Panc1 (cell line): ENCODE measurements around the gene PANK2. TPM values are rescaled to one million over a fixed set of nuclear protein-coding genes. Genes with fewer than 3 reads are reported as not detected.

Experiments used
- ATAC-seq: fragments of 200-7000 bp; cut with Tn5 transposase; 2 replicates; pipeline ENCODE4 v1.9.1; 2020; ENCODE audit warnings: mild to moderate bottlenecking, moderate library complexity
- BruUV-seq: library from RNA; stranded (reverse); fragments of 400-500 nt; replicated peaks from 2 replicates; lab custom pipeline; 2021; lab: Mats Ljungman, UMichigan
- CTCF ChIA-PET: fragments of 300-600 bp; sonication (Branson Sonifier 250); formaldehyde crosslinking; loops from one replicate; lab custom pipeline; 2022; ENCODE audit warnings: antibody characterized with exemption; lab: Charles Lee
- POLR2A ChIA-PET: fragments of 300-600 bp; sonication (Branson Sonifier 250); formaldehyde crosslinking; loops from one replicate; lab custom pipeline; 2022; ENCODE audit warnings: antibody characterized with exemption; lab: Charles Lee
- DNase-seq: peaks from one replicate; pipeline ENCODE4 v3.0.0-alpha.2; 2010; ENCODE audit warnings: low read depth, low spot score
- H3K27ac ChIP-seq: 2 replicates; pipeline ENCODE4 v1.5.1; 2011; ENCODE audit warnings: mild to moderate bottlenecking, low read length, inconsistent platforms
- H3K27me3 ChIP-seq: fragments of 200-500 bp; sonication (Bioruptor generic); 2 replicates; pipeline ENCODE4 v1.6.0; 2014; ENCODE audit warnings: low read length, inconsistent platforms; ENCODE audit not compliant: control insufficient read depth, insufficient read depth
- H3K36me3 ChIP-seq: fragments of 200-500 bp; sonication (Bioruptor generic); 2 replicates; pipeline ENCODE4 v1.5.1; 2014; ENCODE audit warnings: inconsistent platforms, mild to moderate bottlenecking, low read length, moderate library complexity; ENCODE audit not compliant: control insufficient read depth, insufficient read depth
- H3K4me1 ChIP-seq: 2 replicates; pipeline ENCODE4 v1.5.1; 2011; ENCODE audit warnings: inconsistent platforms, mild to moderate bottlenecking, low read length, moderate library complexity; ENCODE audit not compliant: control insufficient read depth, insufficient read depth
- H3K4me3 ChIP-seq, 2 experiments: 2 replicates each; pipeline ENCODE4 v1.5.1; 2011 to 2012; ENCODE audit warnings: low read depth in 2 of 2, low read length in 2 of 2, mild to moderate bottlenecking in 2 of 2, inconsistent platforms in 1 of 2, moderate library complexity in 1 of 2
- H3K9me3 ChIP-seq: fragments of 200-500 bp; sonication (Bioruptor generic); 2 replicates; pipeline ENCODE4 v1.5.1; 2014; ENCODE audit warnings: low read depth, mild to moderate bottlenecking, inconsistent platforms, low read length, moderate library complexity; ENCODE audit not compliant: control insufficient read depth, insufficient read depth
- CTCF ChIP-seq: fragments of 450-650 bp; IDR thresholded peaks from 2 replicates; pipeline ENCODE4 v1.5.1; 2017; ENCODE audit warnings: mild to moderate bottlenecking
- POLR2AphosphoS5 ChIP-seq: IDR thresholded peaks from 2 replicates; pipeline ENCODE4 v1.6.1; 2012; ENCODE audit warnings: mild to moderate bottlenecking, low read depth, low read length, moderate library complexity
- REST ChIP-seq, 2 experiments: IDR thresholded peaks; 2 replicates each; pipeline ENCODE4 v1.6.1; 2011 to 2012; ENCODE audit warnings: low read depth in 2 of 2, control low read depth in 1 of 2, low read length in 1 of 2, mild to moderate bottlenecking in 1 of 2, moderate library complexity in 1 of 2; ENCODE audit not compliant: insufficient read depth in 1 of 2
- SIN3A ChIP-seq: IDR thresholded peaks from 2 replicates; pipeline ENCODE4 v1.6.1; 2012; ENCODE audit warnings: low read depth, mild to moderate bottlenecking, low read length, moderate library complexity, borderline replicate concordance; ENCODE audit not compliant: insufficient read depth
- TCF7L2 ChIP-seq: IDR thresholded peaks from 2 replicates; pipeline ENCODE4 v1.6.1; 2011; ENCODE audit warnings: mild to moderate bottlenecking, low read depth, low read length, inconsistent platforms
- in situ Hi-C: cut with HindIII; loops from 2 replicates; pipeline ENCODE4 v1.10.0; 2016; ENCODE audit warnings: low sequenced_read_pairs, low pct_unique_long_range_greater_than_20kb
- intact Hi-C: fragments of 100-400 bp; cut with micrococcal nuclease; formaldehyde crosslinking; loops from one replicate; pipeline ENCODE4 v1.10.0; 2022; ENCODE audit not compliant: unreplicated experiment
- total RNA-seq: library from RNA; stranded (reverse); gene quantifications from one replicate; pipeline ENCODE4 v1.2.1, GENCODE V29; 2021; ENCODE audit not compliant: unreplicated experiment

The PANK2 gene
- total RNA-seq, 1 experiment from 2014 or later, result 40.9 TPM

- Histone ChIP-seq H3K4me3 (no peak overlapping the region), H3K27ac (no peak overlapping the region), H3K27me3 (no peaks in the 10 kb centered on the region), H3K4me1 (peaks cover 14% of the 10 kb centered on the region), H3K9me3 (no peaks in the 10 kb centered on the region), H3K36me3 (no peaks in the 10 kb centered on the region; the same call in 1 of the 2 replicates)
- in situ Hi-C loops (no loop called here), intact Hi-C loops (no loop called here)
- ATAC-seq (no peak), DNase-seq (no peak)
- ChIA-PET POLR2A (interaction anchor here (0.6 to 0.7 kb wide), 2 partner anchors 117 to 126 kb away, joined by 3 to 4 read pairs; no protein-coding TSS in a partner anchor), CTCF (no interaction called here)
- no peak for TF ChIP-seq POLR2AphosphoS5
- no peak for TF ChIP-seq REST (IDR thresholded peaks at IDR 0.05; ENCODE audit: insufficient read depth in 1 of 2, low read depth in 2 of 2, low read length in 1 of 2)
- TF ChIP-seq SIN3A, result no peak
- TF ChIP-seq TCF7L2, result no peak
- no peak for TF ChIP-seq CTCF
- BruUV-seq, result no TSS peak
Measured at GRCh38 chr20:3935295-3935955, 46.2 kb downstream of the PANK2 start.

GRCh38 chr20:3935956-3936340 is 46.8 kb downstream of the PANK2 start:
- Histone ChIP-seq H3K4me3 (no peak overlapping the region), H3K4me1 (peaks cover 14% of the 10 kb centered on the region), H3K27ac (no peak overlapping the region), H3K9me3 (no peaks in the 10 kb centered on the region), H3K36me3 (no peaks in the 10 kb centered on the region; the same call in 1 of the 2 replicates), H3K27me3 (no peaks in the 10 kb centered on the region)
- intact Hi-C loops (no loop called here), in situ Hi-C loops (no loop called here)
- TF ChIP-seq POLR2AphosphoS5 (no peak), TCF7L2 (no peak), CTCF (no peak), REST (IDR thresholded peaks at IDR 0.05; ENCODE audit: insufficient read depth in 1 of 2, low read depth in 2 of 2, low read length in 1 of 2) (no peak), SIN3A (no peak)
- no peak for DNase-seq
- BruUV-seq, result no TSS peak
- ChIA-PET CTCF (no interaction called here), POLR2A (interaction anchor here (0.6 kb wide), 1 partner anchor 125 kb away, joined by 4 read pairs; no protein-coding TSS in a partner anchor)
- ATAC-seq, result no peak
